ENCODE measurements around the gene POLA1. TPM values are rescaled to one million over a fixed set of nuclear protein-coding genes. Genes with fewer than 3 reads are reported as not detected.

Gene POLA1
- total and polyA plus RNA-seq, 2 of the 4 experiments (the other 2 are of a cell fraction), result 4.0 to 15.1 TPM

GRCh38 chrX:24805201-24805600 lies 111.5 kb downstream of the POLA1 start:
- Histone ChIP-seq H3K9ac (ENCODE audit: low read depth, low read length) (no peak overlapping the region), H3K9me3 (ENCODE audit: control insufficient read depth, insufficient read depth, low read length) (no peaks in the 10 kb centered on the region), H2AK9ac (replicated peaks; ENCODE audit: low read depth, low read length, poor library complexity) (no peak overlapping the region), H3K4me2 (ENCODE audit: low read depth, low read length) (no peak overlapping the region), H3K4me1 (ENCODE audit: control insufficient read depth, insufficient read depth, low read length) (no peaks in the 10 kb centered on the region), H4K91ac (ENCODE audit: insufficient read depth, low read depth, low read length) (no peak overlapping the region), H4K5ac (ENCODE audit: low read depth, low read length) (no peak overlapping the region), H2BK15ac (ENCODE audit: low read depth, low read length) (no peak overlapping the region), H4K8ac (ENCODE audit: low read depth in 2 of 2, low read length in 2 of 2) (no peak overlapping the region), H3K79me1 (ENCODE audit: low read depth in 1 of 2, low read length in 2 of 2) (no peaks in the 10 kb centered on the region), H3K27me3 (ENCODE audit: control insufficient read depth, insufficient read depth, low read length) (no peaks in the 10 kb centered on the region), H2BK20ac (ENCODE audit: low read depth, low read length) (no peak overlapping the region), H3K56ac (ENCODE audit: extremely low read depth, insufficient read depth, low read length) (no peak overlapping the region), H3K23ac (ENCODE audit: low read depth, low read length) (no peak overlapping the region), H3K9me1 (ENCODE audit: insufficient read depth, low read length) (0 out of 2 replicates have a peak, but pooled peaks cover 2% of the 10 kb centered on the region), H2BK5ac (ENCODE audit: low read depth, low read length, poor library complexity, severe bottlenecking) (no peak overlapping the region), H2BK120ac (ENCODE audit: low read depth, low read length) (no peak overlapping the region), H3K14ac (replicated peaks; ENCODE audit: low read depth, low read length) (no peak overlapping the region), H2AFZ (replicated peaks; ENCODE audit: low read length, poor library complexity) (no peak overlapping the region), H3K36me3 (ENCODE audit: control insufficient read depth, insufficient read depth, low read length) (no peaks in the 10 kb centered on the region), H3K27ac (ENCODE audit: insufficient read depth, low read length) (no peak overlapping the region), H3K4ac (ENCODE audit: low read depth, low read length) (no peak overlapping the region), H2AK5ac (ENCODE audit: low read depth, low read length) (no peak overlapping the region), H3K4me3 (ENCODE audit: insufficient read depth, low read depth, low read length) (no peak overlapping the region), H4K20me1 (ENCODE audit: insufficient read depth, low read length) (no peaks in the 10 kb centered on the region), H3K18ac (ENCODE audit: low read depth, low read length) (no peak overlapping the region)
- no peak for ATAC-seq (ENCODE audit: low read depth)
- no peak for DNase-seq
- in situ Hi-C loops (cut with MboI; ENCODE audit: low sequenced_read_pairs) (no loop called here), intact Hi-C loops (cut with micrococcal nuclease) (no loop called here), dilution Hi-C loops (cut with HindIII; ENCODE audit: low sequenced_read_pairs, unreplicated experiment) (no loop called here)
- no peak for TF ChIP-seq USF2 (IDR thresholded peaks at IDR 0.05; ENCODE audit: low read depth, low read length)
- no peak for TF ChIP-seq NFE2L2 (IDR thresholded peaks at IDR 0.05; ENCODE audit: low read depth, low read length)
- no peak for TF ChIP-seq MAFK (IDR thresholded peaks at IDR 0.05; ENCODE audit: low read depth, low read length)
- TF ChIP-seq RFX5 (IDR thresholded peaks at IDR 0.05; ENCODE audit: low read depth, low read length), result no peak
- no peak for TF ChIP-seq CTCF (conservative IDR thresholded peaks at IDR 0.05; ENCODE audit: low read depth, low read length)
- TF ChIP-seq POLR2A (IDR thresholded peaks at IDR 0.05; ENCODE audit: low read depth, low read length), result no peak
- TF ChIP-seq BHLHE40 (IDR thresholded peaks at IDR 0.05; ENCODE audit: low read depth, low read length), result no peak
- TF ChIP-seq, protein P1, sequence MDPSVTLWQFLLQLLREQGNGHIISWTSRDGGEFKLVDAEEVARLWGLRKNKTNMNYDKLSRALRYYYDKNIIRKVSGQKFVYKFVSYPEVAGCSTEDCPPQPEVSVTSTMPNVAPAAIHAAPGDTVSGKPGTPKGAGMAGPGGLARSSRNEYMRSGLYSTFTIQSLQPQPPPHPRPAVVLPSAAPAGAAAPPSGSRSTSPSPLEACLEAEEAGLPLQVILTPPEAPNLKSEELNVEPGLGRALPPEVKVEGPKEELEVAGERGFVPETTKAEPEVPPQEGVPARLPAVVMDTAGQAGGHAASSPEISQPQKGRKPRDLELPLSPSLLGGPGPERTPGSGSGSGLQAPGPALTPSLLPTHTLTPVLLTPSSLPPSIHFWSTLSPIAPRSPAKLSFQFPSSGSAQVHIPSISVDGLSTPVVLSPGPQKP (IDR thresholded peaks at IDR 0.05; ENCODE audit: borderline replicate concordance, low read depth, low read length), result no peak
- TF ChIP-seq CHD1 (IDR thresholded peaks at IDR 0.05; ENCODE audit: low read depth, low read length), result no peak
- no peak for TF ChIP-seq MXI1 (IDR thresholded peaks at IDR 0.05; ENCODE audit: borderline replicate concordance, low read depth, low read length)
- TF ChIP-seq RAD21 (IDR thresholded peaks at IDR 0.05; ENCODE audit: low read length), result no peak
- TF ChIP-seq MAZ (IDR thresholded peaks at IDR 0.05; ENCODE audit: borderline replicate concordance, low read depth, low read length), result no peak
- no peak for TF ChIP-seq CEBPB (IDR thresholded peaks at IDR 0.05; ENCODE audit: low read depth, low read length)
- no peak for TF ChIP-seq SMC3 (IDR thresholded peaks at IDR 0.05; ENCODE audit: low read depth, low read length)
- no peak for TF ChIP-seq RCOR1 (IDR thresholded peaks at IDR 0.05; ENCODE audit: insufficient replicate concordance, low read length)
- WGBS, 2 experiments (ENCODE audit: extremely low coverage in 2 of 2, insufficient read length in 1 of 2), result no CpG with 5 or more reads among the region's 7 CpGs
- BruUV-seq (replicated peaks), result no TSS peak
- ChIA-PET POLR2A (ENCODE audit: unreplicated experiment) (no interaction called here), CTCF (interaction anchor here (0.6 to 1.1 kb wide), 2 partner anchors 13 to 217 kb away, joined by 3 to 4 read pairs; no protein-coding TSS in a partner anchor)

All from IMR-90 (cell line).